Subcutaneous adipose tissue (tissue), 4 donors: ENCODE data around the gene NCKAP5. TPM values are rescaled to one million over a fixed set of nuclear protein-coding genes. Genes with fewer than 3 reads are reported as not detected.

Experiments
- total RNA-seq, 4 donors: library from RNA; depleted of rRNA; stranded (reverse); fragments of >200 nt; gene quantifications; one replicate each; pipeline ENCODE4 v1.1.0, GENCODE V29; 2016
- TF ChIP-seq, protein P1 (sequence below): fragments of 450-650 bp; IDR thresholded peaks from one replicate; pipeline ENCODE4 v1.5.1; 2016; ENCODE audit warnings: low read depth, mild to moderate bottlenecking, control low read depth, antibody characterized with exemption, moderate library complexity

NCKAP5 gene
- total RNA-seq, 4 donors from 2014 or later: 1.5 to 6.4 (median 3.8) TPM

DNA sequence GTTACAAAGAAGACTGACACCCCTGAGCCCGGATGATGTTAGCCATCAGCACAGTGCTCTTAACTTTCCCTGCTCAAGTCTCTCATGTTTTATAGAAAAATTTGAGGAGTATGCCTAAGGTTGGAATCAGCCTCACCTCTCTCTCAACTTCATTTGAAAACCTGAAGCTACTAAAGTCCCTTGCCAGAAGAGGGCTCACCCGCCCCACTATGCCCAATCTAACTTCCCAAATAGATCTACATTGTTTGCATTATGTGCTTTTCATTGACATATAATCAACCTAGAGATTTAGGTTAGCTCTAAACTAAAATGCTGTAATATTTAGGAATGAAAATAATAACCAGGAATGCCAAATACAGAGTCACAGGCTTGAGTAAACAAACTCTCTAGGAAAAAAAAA, 305.4 kb downstream of the NCKAP5 start:
- TF ChIP-seq, protein P1, sequence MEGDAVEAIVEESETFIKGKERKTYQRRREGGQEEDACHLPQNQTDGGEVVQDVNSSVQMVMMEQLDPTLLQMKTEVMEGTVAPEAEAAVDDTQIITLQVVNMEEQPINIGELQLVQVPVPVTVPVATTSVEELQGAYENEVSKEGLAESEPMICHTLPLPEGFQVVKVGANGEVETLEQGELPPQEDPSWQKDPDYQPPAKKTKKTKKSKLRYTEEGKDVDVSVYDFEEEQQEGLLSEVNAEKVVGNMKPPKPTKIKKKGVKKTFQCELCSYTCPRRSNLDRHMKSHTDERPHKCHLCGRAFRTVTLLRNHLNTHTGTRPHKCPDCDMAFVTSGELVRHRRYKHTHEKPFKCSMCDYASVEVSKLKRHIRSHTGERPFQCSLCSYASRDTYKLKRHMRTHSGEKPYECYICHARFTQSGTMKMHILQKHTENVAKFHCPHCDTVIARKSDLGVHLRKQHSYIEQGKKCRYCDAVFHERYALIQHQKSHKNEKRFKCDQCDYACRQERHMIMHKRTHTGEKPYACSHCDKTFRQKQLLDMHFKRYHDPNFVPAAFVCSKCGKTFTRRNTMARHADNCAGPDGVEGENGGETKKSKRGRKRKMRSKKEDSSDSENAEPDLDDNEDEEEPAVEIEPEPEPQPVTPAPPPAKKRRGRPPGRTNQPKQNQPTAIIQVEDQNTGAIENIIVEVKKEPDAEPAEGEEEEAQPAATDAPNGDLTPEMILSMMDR: no peak

DNA sequence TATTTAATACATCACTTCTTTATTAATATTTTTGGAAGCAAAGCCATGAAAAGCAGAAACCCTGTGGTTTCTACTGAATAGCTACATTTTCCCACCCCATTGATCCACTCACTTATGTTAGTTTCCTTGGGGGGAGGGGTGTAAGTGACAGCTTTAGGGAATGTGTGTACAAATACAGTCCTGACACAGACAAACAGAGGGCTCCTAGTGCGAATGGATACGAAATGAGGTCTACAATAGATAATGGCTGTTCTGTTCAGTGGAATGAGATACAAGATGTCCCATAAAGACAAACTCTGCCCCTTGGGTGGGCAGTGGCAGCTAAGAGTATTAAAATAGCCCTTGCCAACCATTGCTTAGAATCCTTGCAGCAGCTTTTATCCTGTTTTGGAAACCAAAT, 312.9 kb downstream of the NCKAP5 start:
- TF ChIP-seq, protein P1: no peak

DNA sequence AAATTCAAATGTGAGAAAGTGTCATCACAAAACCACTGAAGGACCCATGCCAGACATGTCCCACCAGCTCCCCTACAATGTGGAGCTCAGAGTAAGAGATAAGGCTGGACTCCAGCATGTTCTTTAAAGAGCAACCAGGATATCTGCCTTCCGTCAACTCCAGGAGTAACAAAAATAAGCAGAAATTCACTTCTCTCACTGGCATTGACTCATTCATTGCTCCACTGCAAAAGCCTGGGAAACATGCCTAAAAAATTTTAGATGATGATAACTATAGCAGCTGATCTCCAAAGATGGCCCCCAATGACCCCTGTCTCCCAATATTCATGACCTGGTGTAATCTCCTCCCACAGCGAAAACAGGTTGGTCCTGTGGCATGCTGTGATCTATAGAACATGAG, 314.5 kb downstream of the NCKAP5 start:
- TF ChIP-seq, protein P1: no peak

DNA sequence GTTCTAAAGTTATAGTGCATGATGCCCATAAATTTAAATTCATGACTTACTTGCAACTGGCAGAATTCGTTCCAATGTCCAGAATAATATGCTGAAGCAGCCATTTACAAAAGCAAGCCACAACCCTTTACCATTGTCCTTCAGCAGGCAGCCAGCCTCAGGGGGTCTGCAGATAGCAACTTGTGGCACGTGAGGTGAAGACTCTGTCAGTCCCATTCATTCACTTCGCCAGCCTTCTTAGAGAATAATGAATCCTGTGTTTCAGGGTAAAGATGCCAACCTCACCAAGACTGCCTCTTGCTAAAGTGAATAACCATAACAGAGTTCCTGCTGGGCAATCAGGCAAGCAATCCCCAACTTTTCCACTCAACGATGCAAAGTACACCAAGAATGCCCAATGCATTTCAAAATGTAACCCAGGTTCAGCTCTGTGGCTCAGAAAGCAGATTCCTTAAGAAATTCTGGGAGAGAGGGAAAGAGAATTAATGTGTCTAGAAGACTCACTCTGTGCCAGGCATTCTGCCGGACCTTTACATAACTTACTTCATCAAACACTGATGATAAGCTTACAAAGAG, 315.4 kb downstream of the NCKAP5 start:
- TF ChIP-seq, protein P1: no peak

DNA sequence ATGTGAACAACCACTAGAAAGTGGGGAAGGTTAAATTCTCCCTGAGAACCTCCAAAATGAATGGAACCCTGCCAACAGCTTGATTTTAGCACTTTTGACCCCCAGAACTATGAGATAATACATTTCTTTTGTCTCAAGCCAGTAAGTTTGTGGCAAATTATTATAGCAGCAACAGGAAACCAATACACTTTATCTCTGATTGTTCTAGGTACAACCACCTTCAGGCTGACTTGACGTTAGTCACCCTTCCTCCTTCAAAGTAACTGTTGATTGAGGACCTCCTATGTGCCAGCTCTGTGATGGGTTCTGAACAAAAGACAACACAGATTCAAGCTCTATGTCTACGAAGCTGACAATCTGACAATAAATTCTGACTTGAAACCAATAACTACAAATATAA, 318.9 kb downstream of the NCKAP5 start:
- TF ChIP-seq, protein P1: no peak

DNA sequence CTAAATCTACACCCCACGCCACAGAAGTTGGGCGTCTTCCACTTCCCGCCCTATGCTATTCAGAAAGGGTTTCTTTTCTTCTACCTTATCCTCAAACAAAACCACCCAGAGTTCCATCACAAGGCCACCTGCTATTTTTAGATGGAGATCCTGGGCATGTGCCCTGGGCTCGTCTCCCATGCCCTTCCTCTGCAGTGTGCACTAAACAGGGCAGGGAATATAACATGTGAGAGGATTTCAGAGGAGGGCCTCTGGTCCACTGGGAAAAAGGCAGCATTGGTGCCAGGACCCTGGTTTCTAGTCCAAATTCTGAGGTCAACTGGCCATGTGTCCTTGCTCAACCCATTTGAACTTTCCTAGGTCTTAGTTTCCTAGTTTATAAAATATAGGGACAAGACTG, 320.0 kb downstream of the NCKAP5 start:
- TF ChIP-seq, protein P1: no peak

DNA sequence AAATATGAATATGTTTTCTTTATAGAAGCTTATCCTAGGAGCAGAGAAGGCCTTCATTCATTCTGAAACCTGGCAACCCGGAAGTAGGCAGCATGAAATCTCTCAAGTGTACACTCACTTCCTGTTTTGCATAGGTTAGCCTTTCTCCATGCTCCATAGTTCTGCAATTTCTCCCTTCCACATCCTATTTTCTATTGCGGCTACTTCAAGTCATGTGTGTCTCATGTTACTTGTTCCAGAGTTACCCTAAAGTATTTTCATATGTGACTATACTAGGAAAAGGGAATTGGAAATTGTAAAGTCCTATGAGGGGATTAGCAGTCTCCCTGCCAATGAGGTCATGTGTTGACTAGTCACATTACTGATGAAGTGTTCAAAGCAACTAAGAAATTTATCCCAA, 320.6 kb downstream of the NCKAP5 start:
- TF ChIP-seq, protein P1: no peak
